Upper lobe of left lung (tissue), 6 donors: ENCODE measurements around the gene MYO15A. TPM values are rescaled to one million over a fixed set of nuclear protein-coding genes. Genes with fewer than 3 reads are reported as not detected.

Source experiments
- ATAC-seq, 2 donors: fragments of 200-7000 bp; cut with Tn5 transposase; one replicate each; pipeline ENCODE4 v1.9.1; 2022; ENCODE audit warnings: mild to moderate bottlenecking in 2 of 2, moderate library complexity in 2 of 2; ENCODE audit not compliant: low FRiP score in 2 of 2
- DNase-seq, 2 donors: peaks; one replicate each; pipeline ENCODE4 v3.0.0-alpha.2; 2019 to 2020
- H3K27ac ChIP-seq, 4 donors: fragments of 200-600 bp; sonication (generic); one replicate each; pipeline ENCODE4 v1.5.1; 2016 to 2019
- H3K27me3 ChIP-seq, 4 donors: fragments of 200-600 bp; sonication (generic); one replicate each; pipeline ENCODE4 v1.5.1; 2017 to 2019
- H3K36me3 ChIP-seq, 4 donors: fragments of 200-600 bp; sonication (generic); one replicate each; pipeline ENCODE4 v1.5.1; 2016 to 2019
- H3K4me1 ChIP-seq, 4 donors: fragments of 200-600 bp; sonication (generic); one replicate each; pipeline ENCODE4 v1.5.1; 2018 to 2019
- H3K4me3 ChIP-seq, 4 donors: fragments of 200-600 bp; sonication (generic); one replicate each; pipeline ENCODE4 v1.5.1; 2017 to 2019; ENCODE audit warnings: mild to moderate bottlenecking in 2 of 4, moderate library complexity in 1 of 4
- H3K9me3 ChIP-seq, 4 donors: fragments of 200-600 bp; sonication (generic); one replicate each; pipeline ENCODE4 v1.5.1; 2018 to 2019
- CTCF ChIP-seq, 6 experiments: fragments of 450-650 bp in 4 of 6; fragments of 200-600 bp in 2 of 6; sonication (generic) in 2 of 6; IDR thresholded peaks; one replicate each; pipeline ENCODE4 v1.5.1; 2016 to 2019; ENCODE audit warnings: antibody characterized with exemption in 6 of 6
- EP300 ChIP-seq, 4 donors: sonication (generic); formaldehyde crosslinking; IDR thresholded peaks; one replicate each; pipeline ENCODE4 v1.5.1; 2017; ENCODE audit warnings: antibody characterized with exemption in 4 of 4, control low read depth in 2 of 4
- POLR2A ChIP-seq, 4 donors: fragments of 450-650 bp; IDR thresholded peaks; one replicate each; pipeline ENCODE4 v1.5.1; 2016 to 2017; ENCODE audit warnings: antibody characterized with exemption in 4 of 4, mild to moderate bottlenecking in 2 of 4
- POLR2AphosphoS5 ChIP-seq, 2 donors: sonication (generic); formaldehyde crosslinking; IDR thresholded peaks; one replicate each; pipeline ENCODE4 v1.5.1; 2017; ENCODE audit warnings: antibody characterized with exemption in 2 of 2
- WGBS, 2 donors: methylation state at CpG; one replicate each; pipeline ENCODE4 v1.1.5; 2017 to 2018; 5-methylcytosine and 5-hydroxymethylcytosine counted together
- total RNA-seq, 6 donors: library from RNA; depleted of rRNA in 4 of 6; stranded (reverse); fragments of >200 nt in 4 of 6; gene quantifications; one replicate each; pipeline versions ENCODE4 v1.1.0 to v1.2.1, GENCODE V29; 2016 to 2021
- donor health status: DM: no; HTN: no; CAD: no; lungs with moderate emphysema.
- donor health status: DM: no; HTN: yes; CAD: no; lungs with severe emphysema.

The MYO15A gene
- total RNA-seq, 6 donors from 2014 or later = 2.0 to 9.4 (median 3.9) TPM

DNA sequence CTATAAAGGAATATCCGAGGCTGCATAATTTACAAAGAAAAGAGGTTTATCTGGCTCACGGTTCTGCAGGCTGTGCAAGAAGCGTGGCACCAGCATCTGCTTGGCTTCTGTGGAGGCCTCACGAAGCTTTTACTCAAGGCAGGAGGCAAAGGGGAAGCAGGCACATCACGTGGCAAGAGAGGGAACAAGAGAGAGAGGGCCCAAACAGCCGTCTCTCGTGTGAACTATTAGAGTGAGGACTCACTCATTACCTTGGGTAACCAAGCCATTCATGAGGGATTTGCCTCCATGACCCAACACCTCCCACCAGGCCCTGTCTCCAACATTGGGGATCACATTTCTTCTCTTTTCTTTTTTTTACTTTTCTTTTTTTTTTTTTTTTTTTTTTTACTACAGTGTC is 67.6 kb downstream of the MYO15A start:
- DNase-seq (peak in 1 of 2 donors; percentile 72), ATAC-seq (peak in 1 of 2 donors; percentile 53)
- H3K36me3 ChIP-seq = no peaks in the 10 kb centered on the region
- no peaks in the 10 kb centered on the region for H3K9me3 ChIP-seq
- TF ChIP-seq POLR2A (IDR thresholded peaks at IDR 0.05) = no peak
- TF ChIP-seq EP300 (IDR thresholded peaks at IDR 0.05) = no peak
- no peak for TF ChIP-seq CTCF (IDR thresholded peaks at IDR 0.05)
- no peak for TF ChIP-seq POLR2AphosphoS5 (IDR thresholded peaks at IDR 0.05)
- no peaks in the 10 kb centered on the region for H3K4me1 ChIP-seq
- no peaks in the 10 kb centered on the region for H3K27me3 ChIP-seq
- 70 to 85% methylated on average over 7 of the region's 7 CpGs for WGBS, 2 donors
- no peak overlapping the region for H3K4me3 ChIP-seq
- no peak overlapping the region for H3K27ac ChIP-seq

GRCh38 chr17:18177133-18177532 is 68.6 kb downstream of the MYO15A start:
- ATAC-seq = no peak
- no peaks in the 10 kb centered on the region for H3K9me3 ChIP-seq
- no peak overlapping the region for H3K27ac ChIP-seq
- TF ChIP-seq POLR2AphosphoS5 (IDR thresholded peaks at IDR 0.05) = no peak
- TF ChIP-seq POLR2A (IDR thresholded peaks at IDR 0.05) = no peak
- no peak for TF ChIP-seq EP300 (IDR thresholded peaks at IDR 0.05)
- TF ChIP-seq CTCF (IDR thresholded peaks at IDR 0.05) = no peak
- H3K4me1 ChIP-seq = peaks cover 3 to 7% (median 4%) of the 10 kb centered on the region in 4 donors
- H3K36me3 ChIP-seq = no peaks in the 10 kb centered on the region
- no peak for DNase-seq
- no peaks in the 10 kb centered on the region for H3K27me3 ChIP-seq
- H3K4me3 ChIP-seq = no peak overlapping the region

- no peaks in the 10 kb centered on the region for H3K9me3 ChIP-seq
- H3K4me1 ChIP-seq = peaks cover 6 to 12% (median 9%) of the 10 kb centered on the region in 4 donors
- ATAC-seq (no peak), DNase-seq (no peak)
- WGBS, 2 donors = 96 to 98% methylated on average over 8 of the region's 8 CpGs
- H3K27me3 ChIP-seq = no peaks in the 10 kb centered on the region
- no peak for TF ChIP-seq EP300 (IDR thresholded peaks at IDR 0.05)
- TF ChIP-seq POLR2AphosphoS5 (IDR thresholded peaks at IDR 0.05) = no peak
- TF ChIP-seq POLR2A (IDR thresholded peaks at IDR 0.05) = no peak
- TF ChIP-seq CTCF (IDR thresholded peaks at IDR 0.05) = no peak
- H3K4me3 ChIP-seq = no peak overlapping the region
- no peaks in the 10 kb centered on the region for H3K36me3 ChIP-seq
- H3K27ac ChIP-seq = no peak overlapping the region
These were observed 69.2 kb downstream of the MYO15A start for GRCh38 chr17:18177722-18178121.

GRCh38 chr17:18179196-18179595 is 70.6 kb downstream of the MYO15A start:
- WGBS, 2 donors = 40 to 50% methylated on average over 1 of the region's 1 CpG
- Histone ChIP-seq H3K27ac (no peak overlapping the region), H3K4me1 (peaks cover 6 to 12% (median 9%) of the 10 kb centered on the region in 4 donors), H3K27me3 (no peaks in the 10 kb centered on the region), H3K9me3 (no peaks in the 10 kb centered on the region), H3K4me3 (no peak overlapping the region), H3K36me3 (no peaks in the 10 kb centered on the region)
- DNase-seq (no peak), ATAC-seq (no peak)
- no peak for TF ChIP-seq POLR2A (IDR thresholded peaks at IDR 0.05)
- no peak for TF ChIP-seq POLR2AphosphoS5 (IDR thresholded peaks at IDR 0.05)
- no peak for TF ChIP-seq EP300 (IDR thresholded peaks at IDR 0.05)
- TF ChIP-seq CTCF (IDR thresholded peaks at IDR 0.05) = no peak

DNA sequence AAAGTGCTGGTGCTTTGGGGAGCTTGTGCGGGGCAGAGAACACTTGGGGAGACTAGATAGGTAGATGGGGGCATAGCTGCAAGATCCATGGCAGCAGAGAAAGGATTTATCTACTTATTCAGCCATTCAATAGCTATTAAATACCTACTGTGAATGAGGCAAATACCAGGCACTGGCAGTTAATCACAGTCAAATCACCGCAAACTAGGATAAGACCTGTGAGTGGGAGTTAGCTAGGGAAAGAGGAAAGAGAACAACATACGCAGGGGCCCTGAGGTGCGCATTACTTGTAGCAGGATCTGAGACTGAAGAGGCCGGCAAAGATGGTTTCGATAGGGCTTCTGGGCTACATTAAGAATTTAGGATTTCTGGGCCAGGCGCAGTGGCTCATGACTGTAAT is 71.2 kb downstream of the MYO15A start:
- no peak overlapping the region for H3K27ac ChIP-seq
- 93 to 98% methylated on average over 7 of the region's 7 CpGs for WGBS, 2 donors
- TF ChIP-seq EP300 (IDR thresholded peaks at IDR 0.05) (no peak), POLR2AphosphoS5 (IDR thresholded peaks at IDR 0.05) (no peak), POLR2A (IDR thresholded peaks at IDR 0.05) (no peak), CTCF (IDR thresholded peaks at IDR 0.05) (no peak)
- ATAC-seq = no peak
- H3K4me1 ChIP-seq = peaks cover 6 to 12% (median 10%) of the 10 kb centered on the region in 4 donors
- H3K9me3 ChIP-seq = no peaks in the 10 kb centered on the region
- DNase-seq = no peak
- no peaks in the 10 kb centered on the region for H3K27me3 ChIP-seq
- H3K4me3 ChIP-seq = no peak overlapping the region
- H3K36me3 ChIP-seq = no peaks in the 10 kb centered on the region
